GM12878 (cell line): ENCODE results near the gene MCRIP2. TPM values are rescaled to one million over a fixed set of nuclear protein-coding genes. Genes with fewer than 3 reads are reported as not detected.
A peak's percentile ranks its signal among the peaks of the same experiment; 100 is the strongest.

Experiments used
- ATAC-seq: fragments of 200-7000 bp; cut with Tn5 transposase; 3 replicates; pipeline ENCODE4 v1.9.1; 2020; ENCODE audit warnings: mild to moderate bottlenecking, moderate library complexity
- BruUV-seq: library from RNA; stranded (reverse); fragments of 400-500 nt; replicated peaks from 2 replicates; lab custom pipeline; 2021; lab: Mats Ljungman, UMichigan
- CTCF ChIA-PET: fragments of 300-600 bp; sonication (Branson Sonifier 250); formaldehyde crosslinking; extraction: SDS; loops from one replicate; lab custom pipeline; 2021; ENCODE audit warnings: inconsistent platforms; lab: Yijun Ruan, JAX
- POLR2A ChIA-PET: fragments of 350-600 bp; formaldehyde crosslinking; extraction: SDS; loops from one replicate; lab custom pipeline; 2021; ENCODE audit warnings: inconsistent platforms; lab: Charles Lee
- RAD21 ChIA-PET: fragments of 300-600 bp; sonication (Branson Sonifier 250); formaldehyde crosslinking; loops from one replicate; lab custom pipeline; 2023; ENCODE audit warnings: antibody characterized with exemption; ENCODE audit not compliant: unreplicated experiment; lab: Charles Lee
- SMC1A ChIA-PET: fragments of 300-600 bp; sonication (Branson Sonifier 250); formaldehyde crosslinking; loops from one replicate; lab custom pipeline; 2023; ENCODE audit not compliant: unreplicated experiment, uncharacterized antibody; lab: Charles Lee
- DNase-seq: peaks from one replicate; pipeline ENCODE4 v3.0.0-alpha.2; 2011; ENCODE audit warnings: low read depth, low spot score
- FAIRE-seq: peaks from 3 replicates; lab custom pipeline; 2011; peaks lifted over from hg19 to GRCh38; lab: Jason Lieb, UNC
- H2AFZ ChIP-seq: 2 replicates; pipeline ENCODE4 v1.6.0; 2011; ENCODE audit warnings: low read depth, low read length, control low read depth; ENCODE audit not compliant: control insufficient read depth
- H3K27ac ChIP-seq: 2 replicates; pipeline ENCODE4 v1.5.1; 2011; ENCODE audit warnings: control low read depth; ENCODE audit not compliant: control insufficient read depth, insufficient read depth
- H3K27me3 ChIP-seq, 2 experiments: replicated peaks in 1 of 2; 2 replicates each; pipeline versions ENCODE4 v1.6.0 to v1.6.1; 2011; ENCODE audit warnings: low read length in 1 of 2; ENCODE audit not compliant: control insufficient read depth in 2 of 2, insufficient read depth in 2 of 2
- H3K36me3 ChIP-seq, 2 experiments: 2 replicates each; pipeline ENCODE4 v1.5.1; 2011; ENCODE audit warnings: low read length in 1 of 2; ENCODE audit not compliant: control insufficient read depth in 2 of 2, insufficient read depth in 2 of 2
- H3K4me1 ChIP-seq: 2 replicates; pipeline ENCODE4 v1.6.1; 2011; ENCODE audit warnings: mild to moderate bottlenecking, low read length, moderate library complexity, mixed read lengths; ENCODE audit not compliant: control insufficient read depth, insufficient read depth
- H3K4me2 ChIP-seq: 2 replicates; pipeline ENCODE4 v1.6.0; 2011; ENCODE audit warnings: control low read depth; ENCODE audit not compliant: control insufficient read depth, insufficient read depth
- H3K4me3 ChIP-seq: fragments of 200-600 bp; sonication (generic); 2 replicates; pipeline ENCODE4 v1.5.1; 2016
- H3K79me2 ChIP-seq: 2 replicates; pipeline ENCODE4 v1.6.0; 2011; ENCODE audit warnings: low read length; ENCODE audit not compliant: control insufficient read depth, insufficient read depth
- H3K9ac ChIP-seq: 2 replicates; pipeline ENCODE4 v1.8.0; 2011; ENCODE audit warnings: low read length, control low read depth, mixed read lengths; ENCODE audit not compliant: control insufficient read depth, insufficient read depth
- H3K9me3 ChIP-seq: replicated peaks from 3 replicates; pipeline ENCODE4 v1.5.1; 2011; ENCODE audit warnings: mild to moderate bottlenecking, low read length; ENCODE audit not compliant: control insufficient read depth, insufficient read depth
- H4K20me1 ChIP-seq: 2 replicates; pipeline ENCODE4 v1.6.0; 2011; ENCODE audit not compliant: control insufficient read depth, insufficient read depth
- BHLHE40 ChIP-seq, 2 experiments: fragments of 450-650 bp in 1 of 2; IDR thresholded peaks; 2 replicates each; pipeline ENCODE4 v1.6.1; 2011 to 2017; ENCODE audit warnings: low read depth in 2 of 2, borderline replicate concordance in 1 of 2, improper control_type of control experiment in 1 of 2, low read length in 1 of 2, mild to moderate bottlenecking in 1 of 2
- BRCA1 ChIP-seq: IDR thresholded peaks from 2 replicates; pipeline ENCODE4 v1.6.1; 2011; ENCODE audit warnings: low read depth, low read length, improper control_type of control experiment
- KDM1A ChIP-seq: fragments of 200-600 bp; sonication (generic); IDR thresholded peaks from 2 replicates; pipeline ENCODE4 v1.6.1; 2016; ENCODE audit warnings: borderline replicate concordance
- MYC ChIP-seq: IDR thresholded peaks from 2 replicates; pipeline ENCODE4 v1.6.1; 2011; ENCODE audit warnings: mild to moderate bottlenecking, low read length, moderate library complexity, inconsistent platforms; ENCODE audit not compliant: insufficient read depth, insufficient replicate concordance, insufficient read length, severe bottlenecking
- NKRF ChIP-seq: fragments of 450-650 bp; conservative IDR thresholded peaks from 2 replicates; pipeline ENCODE4 v1.6.1; 2017; ENCODE audit warnings: mild to moderate bottlenecking, moderate library complexity
- POLR2AphosphoS2 ChIP-seq: IDR thresholded peaks from 2 replicates; pipeline ENCODE4 v1.6.1; 2011; ENCODE audit warnings: low read depth, mild to moderate bottlenecking, low read length, improper control_type of control experiment, moderate library complexity
- POLR2AphosphoS5 ChIP-seq: IDR thresholded peaks from 2 replicates; pipeline ENCODE4 v1.6.1; 2011; ENCODE audit warnings: mild to moderate bottlenecking, low read length, inconsistent platforms
- SP1 ChIP-seq: IDR thresholded peaks from one replicate; pipeline ENCODE4 v1.6.1; 2011; ENCODE audit warnings: low read depth, low read length
- SREBF1 ChIP-seq: IDR thresholded peaks from 2 replicates; pipeline ENCODE4 v1.6.1; 2012; ENCODE audit warnings: mild to moderate bottlenecking, low read length
- TCF12 ChIP-seq: IDR thresholded peaks from 2 replicates; pipeline ENCODE4 v1.6.1; 2011; ENCODE audit warnings: low read depth, mild to moderate bottlenecking, low read length
- ZNF207 ChIP-seq: fragments of 450-650 bp; IDR thresholded peaks from 2 replicates; pipeline ENCODE4 v1.6.1; 2014; ENCODE audit warnings: antibody characterized with exemption, mild to moderate bottlenecking, borderline replicate concordance
- WGBS: methylation state at CpG from one replicate; pipeline ENCODE4 v1.1.6; 2016; ENCODE audit warnings: low lambda C conversion rate; ENCODE audit not compliant: insufficient replicate concordance, insufficient coverage; ENCODE audit errors: missing lambda C conversion rate; 5-methylcytosine and 5-hydroxymethylcytosine counted together
- in situ Hi-C: fragments of 300-500 bp; cut with MboI; formaldehyde crosslinking; loops from 9 replicates; pipeline ENCODE4 v1.14.3; 2018; ENCODE audit warnings: mixed read lengths
- intact Hi-C: fragments of 100-400 bp; cut with micrococcal nuclease; formaldehyde crosslinking; loops from one replicate; pipeline ENCODE4 v1.14.2; 2022; ENCODE audit not compliant: unreplicated experiment
- polyA plus RNA-seq, 11 experiments: library from polyadenylated mRNA; depleted of rRNA in 4 of 11; unstranded in 6 of 11; stranded (reverse) in 5 of 11; fragments of >200 nt; fragmentation: Nextera tagmentation in 4 of 11; fragmentation: Illumina TruSeq in 1 of 11; extraction: Ambion mirVana in 4 of 11; extraction: Trizol in 1 of 11; gene quantifications; 1 replicate in 1 of 11; 2 replicates in 10 of 11; pipeline versions ENCODE4 v1.2.1 to v1.2.3, GENCODE V29; 2011 to 2016; ENCODE audit warnings: inconsistent platforms in 2 of 11, missing spikeins in 2 of 11, low read depth in 1 of 11
- total RNA-seq, 4 experiments: library from RNA; depleted of rRNA in 3 of 4; stranded (reverse); fragments of >200 nt in 3 of 4; fragmentation: Illumina TruSeq in 1 of 4; extraction: Trizol in 1 of 4; gene quantifications; 2 replicates each; pipeline versions ENCODE4 v1.2.1 to v1.2.3, GENCODE V29; 2013 to 2021
- TF ChIP-seq, protein P1 (sequence below): fragments of 450-650 bp; IDR thresholded peaks from 2 replicates; pipeline ENCODE4 v1.6.1; 2017; ENCODE audit warnings: mild to moderate bottlenecking
- TF ChIP-seq, protein P2 (sequence below): IDR thresholded peaks from 2 replicates; pipeline ENCODE4 v1.6.1; 2012; ENCODE audit warnings: low read depth, low read length, improper control_type of control experiment

MCRIP2 gene
- total and polyA plus RNA-seq, 10 of the 15 experiments (the other 5 are each of a cell fraction or from before 2014, with no cell fraction given): 0.19 to 93.1 (median 57.9) TPM

DNA sequence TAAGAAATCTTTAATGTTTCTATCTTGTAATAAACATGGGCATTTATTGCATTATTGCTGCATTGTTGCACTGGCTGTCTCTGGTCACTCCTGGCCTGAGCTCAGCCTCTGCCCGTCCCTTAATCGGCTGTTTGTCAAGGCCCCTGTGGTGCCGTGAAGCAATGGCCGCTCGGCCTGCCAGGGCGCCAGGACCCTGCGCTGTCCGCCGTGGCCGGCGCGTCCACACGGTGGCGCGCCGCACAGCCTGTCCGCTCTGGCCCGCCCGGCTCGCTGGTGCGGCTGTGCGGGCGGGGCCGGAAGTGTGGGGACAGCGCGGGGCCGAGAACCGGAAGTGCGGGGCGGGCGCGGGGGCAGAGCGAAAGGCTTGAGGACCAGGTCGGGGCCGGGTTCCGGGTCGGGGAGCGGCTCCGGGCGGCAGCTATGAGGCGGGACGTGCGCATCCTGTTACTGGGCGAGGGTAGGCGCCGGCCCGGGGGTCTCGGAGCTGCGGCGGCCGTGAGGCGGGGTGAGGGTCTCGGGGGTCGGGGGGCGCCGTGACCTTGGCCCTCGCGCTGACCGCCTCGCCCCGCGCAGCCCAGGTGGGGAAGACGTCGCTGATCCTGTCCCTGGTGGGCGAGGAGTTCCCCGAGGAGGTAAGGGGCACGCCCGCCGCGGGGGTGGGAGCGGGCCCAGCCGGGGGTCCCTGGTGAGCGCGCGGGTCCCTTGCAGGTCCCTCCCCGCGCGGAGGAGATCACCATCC is 26.3 kb downstream of the MCRIP2 start, which contains the start of gene RHOT2:
Gene RHOT2, plus strand, starts transcription at position 353 of the 739 bp plus-strand sequence. Its CDS starts 68 bp downstream, at position 421.
- FAIRE-seq (peak; percentile 52), DNase-seq (peak; percentile 48), ATAC-seq (peak; percentile 99)
- Histone ChIP-seq H3K79me2 (peaks cover 16% of the 10 kb centered on the region), H3K4me2 (peak within 1 kb of the TSS; percentile 82), H3K9ac (peak within 1 kb of the TSS; percentile 97), H3K27ac (peak within 1 kb of the TSS; percentile 73), H3K4me1 (peaks cover 2% of the 10 kb centered on the region; the same call in 1 of the 2 replicates), H3K36me3 (peaks cover 0 to 16% of the 10 kb centered on the region in 2 experiments; a peak in 3 of 4 replicates), H2AFZ (peak within 1 kb of the TSS; percentile 84), H3K4me3 (peak within 1 kb of the TSS; percentile 90), H4K20me1 (no peaks in the 10 kb centered on the region; the same call in 1 of the 2 replicates), H3K9me3 (no peaks in the 10 kb centered on the region), H3K27me3 (no peaks in the 10 kb centered on the region)
- ChIA-PET CTCF (interaction anchor here (0.6 to 1.8 kb wide), 6 partner anchors 8 to 292 kb away, joined by 3 to 11 read pairs (median 4); partner anchors contain the start of genes METTL26, STUB1 and WDR90), RAD21 (interaction anchor here (1.3 kb wide), 1 partner anchor 22 kb away, joined by 3 read pairs; the partner anchor contains the start of gene WDR24), SMC1A (no interaction called here), POLR2A (interaction anchor here (0.7 to 1.2 kb wide), 4 partner anchors 13 to 1801 kb away, joined by 3 to 4 read pairs (median 4); partner anchors contain the start of genes METTL26, STUB1 and WDR90)
- no TSS peak for BruUV-seq
- intact Hi-C loops: loop anchor here (10.0 kb wide), 1 partner anchor 273 kb away; the partner anchor contains the start of gene NME4
- in situ Hi-C loops: loop anchor here (10.0 kb wide), 1 partner anchor 273 kb away; the partner anchor contains the start of gene NME4
- WGBS: 2% methylated on average over 64 of the region's 78 CpGs
- TF ChIP-seq MYC (peak; percentile 31), SREBF1 (0 out of 2 replicates have a peak, but pooled peaks have one; percentile 5), KDM1A (no peak), SP1 (peak; percentile 72), POLR2AphosphoS5 (peak; percentile 79; the same call in 1 of the 2 replicates), TCF12 (0 out of 2 replicates have a peak, but pooled peaks have one; percentile 69), ZNF207 (peak; percentile 96), NKRF (peak; percentile 76), POLR2AphosphoS2 (peak; percentile 67; the same call in 1 of the 2 replicates), BHLHE40 (IDR thresholded peaks at IDR 0.05; ENCODE audit: borderline replicate concordance in 1 of 2, low read depth in 2 of 2, low read length in 1 of 2) (peak; percentile 64 to 86; a peak in 3 of 4 replicates), BRCA1 (no peak)
- TF ChIP-seq, protein P1, sequence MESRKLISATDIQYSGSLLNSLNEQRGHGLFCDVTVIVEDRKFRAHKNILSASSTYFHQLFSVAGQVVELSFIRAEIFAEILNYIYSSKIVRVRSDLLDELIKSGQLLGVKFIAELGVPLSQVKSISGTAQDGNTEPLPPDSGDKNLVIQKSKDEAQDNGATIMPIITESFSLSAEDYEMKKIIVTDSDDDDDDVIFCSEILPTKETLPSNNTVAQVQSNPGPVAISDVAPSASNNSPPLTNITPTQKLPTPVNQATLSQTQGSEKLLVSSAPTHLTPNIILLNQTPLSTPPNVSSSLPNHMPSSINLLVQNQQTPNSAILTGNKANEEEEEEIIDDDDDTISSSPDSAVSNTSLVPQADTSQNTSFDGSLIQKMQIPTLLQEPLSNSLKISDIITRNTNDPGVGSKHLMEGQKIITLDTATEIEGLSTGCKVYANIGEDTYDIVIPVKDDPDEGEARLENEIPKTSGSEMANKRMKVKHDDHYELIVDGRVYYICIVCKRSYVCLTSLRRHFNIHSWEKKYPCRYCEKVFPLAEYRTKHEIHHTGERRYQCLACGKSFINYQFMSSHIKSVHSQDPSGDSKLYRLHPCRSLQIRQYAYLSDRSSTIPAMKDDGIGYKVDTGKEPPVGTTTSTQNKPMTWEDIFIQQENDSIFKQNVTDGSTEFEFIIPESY: peak; percentile 81; the same call in 1 of the 2 replicates
- TF ChIP-seq, protein P2, sequence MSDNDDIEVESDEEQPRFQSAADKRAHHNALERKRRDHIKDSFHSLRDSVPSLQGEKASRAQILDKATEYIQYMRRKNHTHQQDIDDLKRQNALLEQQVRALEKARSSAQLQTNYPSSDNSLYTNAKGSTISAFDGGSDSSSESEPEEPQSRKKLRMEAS: peak; percentile 18; the same call in 1 of the 2 replicates
